ENCODE results near the gene ZNF630.
"Not testable (repeated sequence)": the region's sequence is repeated elsewhere in the genome, so short reads cannot be mapped to it uniquely, and the experiment has no call there.

GRCh38 chrX:48020472-48020871, 51.0 kb downstream of the ZNF630 start:
- TF ChIP-seq POLR2A, EP300 (IDR thresholded peaks at IDR 0.05): not testable (repeated sequence)
- TF ChIP-seq, protein P1, sequence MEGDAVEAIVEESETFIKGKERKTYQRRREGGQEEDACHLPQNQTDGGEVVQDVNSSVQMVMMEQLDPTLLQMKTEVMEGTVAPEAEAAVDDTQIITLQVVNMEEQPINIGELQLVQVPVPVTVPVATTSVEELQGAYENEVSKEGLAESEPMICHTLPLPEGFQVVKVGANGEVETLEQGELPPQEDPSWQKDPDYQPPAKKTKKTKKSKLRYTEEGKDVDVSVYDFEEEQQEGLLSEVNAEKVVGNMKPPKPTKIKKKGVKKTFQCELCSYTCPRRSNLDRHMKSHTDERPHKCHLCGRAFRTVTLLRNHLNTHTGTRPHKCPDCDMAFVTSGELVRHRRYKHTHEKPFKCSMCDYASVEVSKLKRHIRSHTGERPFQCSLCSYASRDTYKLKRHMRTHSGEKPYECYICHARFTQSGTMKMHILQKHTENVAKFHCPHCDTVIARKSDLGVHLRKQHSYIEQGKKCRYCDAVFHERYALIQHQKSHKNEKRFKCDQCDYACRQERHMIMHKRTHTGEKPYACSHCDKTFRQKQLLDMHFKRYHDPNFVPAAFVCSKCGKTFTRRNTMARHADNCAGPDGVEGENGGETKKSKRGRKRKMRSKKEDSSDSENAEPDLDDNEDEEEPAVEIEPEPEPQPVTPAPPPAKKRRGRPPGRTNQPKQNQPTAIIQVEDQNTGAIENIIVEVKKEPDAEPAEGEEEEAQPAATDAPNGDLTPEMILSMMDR (IDR thresholded peaks at IDR 0.05), result not testable (repeated sequence)
